ENCODE data around the gene FAM20B.
"Not testable (repeated sequence)": the region's sequence is repeated elsewhere in the genome, so short reads cannot be mapped to it uniquely, and the experiment has no call there.

Gene FAM20B

GRCh38 chr1:179036844-179037465, 11.3 kb downstream of the FAM20B start:
- no peak overlapping the region for H3K27ac Mint-ChIP-seq
- no peak overlapping the region for H3K4me3 Mint-ChIP-seq
- TF ChIP-seq CTCF (IDR thresholded peaks at IDR 0.05), result no peak
- H3K9me3 Mint-ChIP-seq, result peaks cover 17% of the 10 kb centered on the region
- no peak for DNase-seq
- peaks cover 22% of the 10 kb centered on the region for H3K4me1 Mint-ChIP-seq
- H3K27me3 Mint-ChIP-seq (ENCODE audit: low read depth, poor library complexity), result peaks cover 2% of the 10 kb centered on the region
- H3K36me3 Mint-ChIP-seq (ENCODE audit: low read depth), result peaks cover 23% of the 10 kb centered on the region

GRCh38 chr1:179038528-179039281, 13.0 kb downstream of the FAM20B start:
- H3K36me3 Mint-ChIP-seq (ENCODE audit: low read depth), result peaks cover 38% of the 10 kb centered on the region
- no peak for DNase-seq
- H3K27me3 Mint-ChIP-seq (ENCODE audit: low read depth, poor library complexity), result peaks cover 2% of the 10 kb centered on the region
- TF ChIP-seq CTCF (IDR thresholded peaks at IDR 0.05), result no peak
- no peak overlapping the region for H3K27ac Mint-ChIP-seq
- H3K4me1 Mint-ChIP-seq, result peaks cover 17% of the 10 kb centered on the region
- no peak overlapping the region for H3K4me3 Mint-ChIP-seq
- H3K9me3 Mint-ChIP-seq, result peaks cover 23% of the 10 kb centered on the region

GRCh38 chr1:179039502-179040174, 13.9 kb downstream of the FAM20B start:
- Mint-ChIP-seq H3K9me3 (peaks cover 29% of the 10 kb centered on the region), H3K36me3 (ENCODE audit: low read depth) (peaks cover 47% of the 10 kb centered on the region)
- DNase-seq; H3K27me3 Mint-ChIP-seq (ENCODE audit: low read depth, poor library complexity); H3K27ac Mint-ChIP-seq; H3K4me3 Mint-ChIP-seq; H3K4me1 Mint-ChIP-seq: not testable (repeated sequence)

- not testable (repeated sequence) for DNase-seq; H3K4me3 Mint-ChIP-seq; H3K27ac Mint-ChIP-seq; H3K27me3 Mint-ChIP-seq (ENCODE audit: low read depth, poor library complexity); H3K4me1 Mint-ChIP-seq
- Mint-ChIP-seq H3K9me3 (peaks cover 29% of the 10 kb centered on the region), H3K36me3 (ENCODE audit: low read depth) (peaks cover 52% of the 10 kb centered on the region)
Observed at GRCh38 chr1:179040175-179040551, 14.5 kb downstream of the FAM20B start.

- H3K9me3 Mint-ChIP-seq, result peaks cover 29% of the 10 kb centered on the region
Observed at GRCh38 chr1:179042087-179042486, 16.4 kb downstream of the FAM20B start.

GRCh38 chr1:179042700-179043099, 17.0 kb downstream of the FAM20B start:
- Mint-ChIP-seq H3K4me3 (no peak overlapping the region), H3K4me1 (peaks cover 19% of the 10 kb centered on the region), H3K27me3 (ENCODE audit: low read depth, poor library complexity) (peaks cover 2% of the 10 kb centered on the region), H3K27ac (no peak overlapping the region), H3K36me3 (ENCODE audit: low read depth) (peaks cover 56% of the 10 kb centered on the region), H3K9me3 (peaks cover 29% of the 10 kb centered on the region)
- no peak for DNase-seq
- TF ChIP-seq CTCF (IDR thresholded peaks at IDR 0.05), result no peak

More at GRCh38 chr1:179042087-179042486, 16.4 kb downstream of the FAM20B start:
- H3K27me3 Mint-ChIP-seq (ENCODE audit: low read depth, poor library complexity), result peaks cover 2% of the 10 kb centered on the region
- H3K27ac Mint-ChIP-seq, result no peak overlapping the region
- H3K4me3 Mint-ChIP-seq, result no peak overlapping the region
- H3K36me3 Mint-ChIP-seq (ENCODE audit: low read depth), result peaks cover 51% of the 10 kb centered on the region
- TF ChIP-seq CTCF (IDR thresholded peaks at IDR 0.05), result no peak
- peaks cover 14% of the 10 kb centered on the region for H3K4me1 Mint-ChIP-seq
- DNase-seq, result no peak
